ENCODE measurements around the gene MAPK1. TPM values are rescaled to one million over a fixed set of nuclear protein-coding genes. Genes with fewer than 3 reads are reported as not detected.
A peak's percentile ranks its signal among the peaks of the same experiment; 100 is the strongest.
"Not testable (repeated sequence)": the region's sequence is repeated elsewhere in the genome, so short reads cannot be mapped to it uniquely, and the experiment has no call there.

MAPK1 gene
- total RNA-seq, 1 experiment from 2014 or later, result 98.8 TPM

- H3K9me3 ChIP-seq (replicated peaks), result no peaks in the 10 kb centered on the region
- no peaks in the 10 kb centered on the region for H3K36me3 ChIP-seq
- no peak for DNase-seq
- H3K4me1 ChIP-seq, result peaks cover 13% of the 10 kb centered on the region; the same call in 1 of the 2 replicates
- no peak overlapping the region for H3K27ac ChIP-seq
- H3K27me3 ChIP-seq, result no peaks in the 10 kb centered on the region
- H3K4me3 ChIP-seq, result no peak overlapping the region
These were observed 148.4 kb downstream of the MAPK1 start for GRCh38 chr22:21719024-21719423.

- no peaks in the 10 kb centered on the region for H3K36me3 ChIP-seq
- no peaks in the 10 kb centered on the region for H3K9me3 ChIP-seq (replicated peaks)
- H3K4me1 ChIP-seq, result peaks cover 16% of the 10 kb centered on the region
- no peak for DNase-seq
- H3K4me3 ChIP-seq, result no peak overlapping the region
- H3K27me3 ChIP-seq, result no peaks in the 10 kb centered on the region
- H3K27ac ChIP-seq, result no peak overlapping the region
These were observed 148.9 kb downstream of the MAPK1 start for GRCh38 chr22:21718499-21718898.

DNA sequence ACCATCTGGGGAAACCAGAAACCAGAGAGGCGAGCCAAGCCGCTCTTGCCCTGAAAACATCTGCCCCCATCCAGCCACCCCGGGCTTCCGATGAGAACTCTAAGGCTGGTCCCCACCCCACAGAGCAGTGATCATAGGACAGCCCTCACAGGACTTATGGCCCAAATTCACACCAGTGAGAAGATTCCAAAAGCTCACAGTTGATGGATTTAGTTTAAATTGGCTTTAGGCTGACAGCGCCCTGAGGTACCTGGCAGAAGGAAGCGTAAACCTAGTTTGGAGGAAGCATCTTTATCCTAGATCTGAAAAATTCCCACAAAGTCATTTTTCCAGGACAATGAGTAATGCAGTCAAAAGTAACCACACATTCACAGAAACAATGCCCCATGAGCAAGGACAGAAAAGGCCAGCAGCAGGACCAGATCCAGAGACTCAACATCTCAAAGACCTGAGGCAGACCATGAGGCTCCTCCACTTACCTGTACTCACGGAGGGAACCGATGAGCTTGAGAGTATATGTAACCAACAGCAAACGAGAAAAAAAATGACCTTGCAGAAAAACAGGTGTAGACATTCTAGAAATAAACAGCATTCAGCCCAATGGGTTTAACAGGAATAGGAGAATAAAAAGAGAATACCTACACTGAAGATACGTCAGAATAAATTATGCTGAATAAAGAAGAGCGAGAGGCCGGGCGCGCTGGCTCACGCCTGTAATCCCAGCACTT lies 150.9 kb downstream of the MAPK1 start:
- H3K9me3 ChIP-seq (replicated peaks); DNase-seq; H3K4me3 ChIP-seq: not testable (repeated sequence)

GRCh38 chr22:21714786-21715185 lies 152.7 kb downstream of the MAPK1 start:
- peak in 1 of 2 experiments; percentile 32 for DNase-seq
- H3K27me3 ChIP-seq, result no peaks in the 10 kb centered on the region
- H3K4me3 ChIP-seq, result peak overlapping the region; percentile 38
- peak overlapping the region; percentile 41 for H3K27ac ChIP-seq
- H3K4me1 ChIP-seq, result peaks cover 19% of the 10 kb centered on the region
- H3K9me3 ChIP-seq (replicated peaks), result no peaks in the 10 kb centered on the region
- no peaks in the 10 kb centered on the region for H3K36me3 ChIP-seq

More for the DNA sequence above, 150.9 kb downstream of the MAPK1 start:
- H3K27ac ChIP-seq, H3K36me3 ChIP-seq, H3K27me3 ChIP-seq: not testable (repeated sequence)
- peaks cover 19% of the 10 kb centered on the region for H3K4me1 ChIP-seq

GRCh38 chr22:21714059-21714770 lies 153.2 kb downstream of the MAPK1 start:
- H3K27ac ChIP-seq, result peak overlapping the region; percentile 41
- no peaks in the 10 kb centered on the region for H3K27me3 ChIP-seq
- peak overlapping the region; percentile 38 for H3K4me3 ChIP-seq
- no peaks in the 10 kb centered on the region for H3K9me3 ChIP-seq (replicated peaks)
- peaks cover 19% of the 10 kb centered on the region for H3K4me1 ChIP-seq
- H3K36me3 ChIP-seq, result no peaks in the 10 kb centered on the region
- peak; percentile 75 to 80 for DNase-seq

- H3K9me3 ChIP-seq (replicated peaks), result no peaks in the 10 kb centered on the region
- DNase-seq, result peak in 1 of 2 experiments; percentile 28
- no peaks in the 10 kb centered on the region for H3K36me3 ChIP-seq
- H3K4me1 ChIP-seq, result peaks cover 23% of the 10 kb centered on the region
- peak overlapping the region; percentile 41; the same call in 1 of the 2 replicates for H3K27ac ChIP-seq
- H3K4me3 ChIP-seq, result peak overlapping the region; percentile 38
- H3K27me3 ChIP-seq, result no peaks in the 10 kb centered on the region
These were observed 153.9 kb downstream of the MAPK1 start for GRCh38 chr22:21713428-21714058.

- H3K36me3 ChIP-seq, result no peaks in the 10 kb centered on the region
- no peak overlapping the region; the same call in 1 of the 2 replicates for H3K27ac ChIP-seq
- H3K9me3 ChIP-seq (replicated peaks), result no peaks in the 10 kb centered on the region
- no peaks in the 10 kb centered on the region for H3K27me3 ChIP-seq
- H3K4me1 ChIP-seq, result peaks cover 29% of the 10 kb centered on the region
- DNase-seq, result peak; percentile 86 to 94
- peak overlapping the region; percentile 39 for H3K4me3 ChIP-seq
These were observed 154.6 kb downstream of the MAPK1 start for GRCh38 chr22:21712751-21713427.

DNA sequence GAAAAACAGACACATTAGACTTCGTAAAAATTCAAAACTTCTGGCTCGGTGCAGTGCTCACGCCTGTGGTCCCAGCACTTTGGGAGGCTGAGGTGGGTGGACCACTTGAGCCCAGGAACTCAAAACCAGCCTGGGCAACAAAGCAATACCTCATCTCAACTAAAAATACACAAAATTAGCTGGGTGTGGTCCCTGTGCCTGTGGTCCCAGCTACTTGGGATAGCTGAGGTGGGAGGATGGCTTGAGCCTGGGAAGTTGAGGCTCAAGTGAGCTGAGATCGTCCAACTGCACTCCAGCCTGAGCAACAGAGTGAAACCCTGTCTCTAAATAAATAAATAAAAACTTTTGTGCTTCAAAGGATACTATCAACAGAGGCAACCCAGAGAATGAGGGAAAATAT lies 155.6 kb downstream of the MAPK1 start:
- Histone ChIP-seq H3K27ac (no peak overlapping the region), H3K9me3 (replicated peaks) (no peaks in the 10 kb centered on the region), H3K4me3 (no peak overlapping the region), H3K27me3 (no peaks in the 10 kb centered on the region), H3K36me3 (no peaks in the 10 kb centered on the region), H3K4me1 (peaks cover 37% of the 10 kb centered on the region)
- DNase-seq, result no peak

GRCh38 chr22:21710156-21710555 lies 157.3 kb downstream of the MAPK1 start:
- Histone ChIP-seq H3K9me3 (replicated peaks) (no peaks in the 10 kb centered on the region), H3K27ac (no peak overlapping the region), H3K4me1 (peaks cover 33% of the 10 kb centered on the region), H3K36me3 (no peaks in the 10 kb centered on the region), H3K4me3 (no peak overlapping the region), H3K27me3 (no peaks in the 10 kb centered on the region)
- DNase-seq, result no peak

DNA sequence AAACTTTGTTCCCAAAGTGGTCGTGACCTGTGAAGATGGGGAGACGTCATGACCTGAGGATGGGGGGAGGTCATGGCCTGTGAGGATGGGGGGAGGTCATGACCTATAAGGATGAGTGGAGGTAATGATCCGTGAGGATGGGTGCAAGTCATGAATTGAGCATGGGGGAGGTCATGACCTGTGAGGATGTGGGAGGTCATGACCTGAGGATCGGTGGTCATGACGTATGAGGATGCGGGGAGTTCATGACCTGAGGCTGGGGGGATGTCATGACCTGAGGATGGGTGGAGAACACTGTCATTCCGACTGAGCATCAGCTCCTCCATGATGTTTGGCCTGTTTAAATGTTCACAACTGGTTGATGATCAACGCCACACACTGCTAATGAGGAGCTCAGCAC lies 157.8 kb downstream of the MAPK1 start:
- H3K9me3 ChIP-seq (replicated peaks), result no peaks in the 10 kb centered on the region
- DNase-seq, result no peak
- H3K4me1 ChIP-seq, result peaks cover 28% of the 10 kb centered on the region
- no peak overlapping the region for H3K4me3 ChIP-seq
- no peaks in the 10 kb centered on the region for H3K27me3 ChIP-seq
- no peak overlapping the region for H3K27ac ChIP-seq
- H3K36me3 ChIP-seq, result no peaks in the 10 kb centered on the region

DNA sequence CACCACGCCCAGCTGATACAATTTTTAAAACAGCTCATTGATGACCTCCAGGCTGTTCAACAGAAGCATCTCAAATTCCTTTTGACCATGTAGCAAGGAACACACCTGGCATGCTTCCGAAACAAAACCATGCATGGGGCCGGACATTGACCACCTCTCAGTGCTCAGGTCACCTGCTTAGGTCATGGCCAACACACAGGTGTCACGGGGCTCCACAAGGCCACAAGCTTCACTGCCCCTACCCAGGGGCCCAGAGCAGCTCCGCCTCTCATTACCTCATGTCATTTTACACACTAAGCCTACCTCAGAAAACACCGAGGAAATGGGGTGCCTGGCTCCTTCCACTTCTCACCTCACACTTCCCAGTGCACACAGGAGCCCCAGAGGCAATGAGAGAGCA lies 158.5 kb downstream of the MAPK1 start:
- Histone ChIP-seq H3K27me3 (no peaks in the 10 kb centered on the region), H3K36me3 (no peaks in the 10 kb centered on the region), H3K4me3 (no peak overlapping the region), H3K27ac (no peak overlapping the region), H3K4me1 (peaks cover 25% of the 10 kb centered on the region), H3K9me3 (replicated peaks) (no peaks in the 10 kb centered on the region)
- no peak for DNase-seq

- H3K27me3 ChIP-seq, result no peaks in the 10 kb centered on the region
- peak; percentile 70 to 84 for DNase-seq
- peak overlapping the region; percentile 49 for H3K27ac ChIP-seq
These were observed 159.8 kb downstream of the MAPK1 start for GRCh38 chr22:21707677-21708076.

More at GRCh38 chr22:21707677-21708076, 159.8 kb downstream of the MAPK1 start:
- Histone ChIP-seq H3K4me1 (peaks cover 19% of the 10 kb centered on the region), H3K9me3 (replicated peaks) (no peaks in the 10 kb centered on the region), H3K36me3 (no peaks in the 10 kb centered on the region), H3K4me3 (no peak overlapping the region)

Data from SJCRH30 (cell line).